GM10847 (cell line): ENCODE measurements around the gene GTF3C5.

Experiments
- POLR2A ChIP-seq: IDR thresholded peaks from 2 replicates; pipeline ENCODE4 v1.6.1; 2011; ENCODE audit not compliant: insufficient read length; ENCODE audit errors: extremely low read depth

GTF3C5 gene

DNA sequence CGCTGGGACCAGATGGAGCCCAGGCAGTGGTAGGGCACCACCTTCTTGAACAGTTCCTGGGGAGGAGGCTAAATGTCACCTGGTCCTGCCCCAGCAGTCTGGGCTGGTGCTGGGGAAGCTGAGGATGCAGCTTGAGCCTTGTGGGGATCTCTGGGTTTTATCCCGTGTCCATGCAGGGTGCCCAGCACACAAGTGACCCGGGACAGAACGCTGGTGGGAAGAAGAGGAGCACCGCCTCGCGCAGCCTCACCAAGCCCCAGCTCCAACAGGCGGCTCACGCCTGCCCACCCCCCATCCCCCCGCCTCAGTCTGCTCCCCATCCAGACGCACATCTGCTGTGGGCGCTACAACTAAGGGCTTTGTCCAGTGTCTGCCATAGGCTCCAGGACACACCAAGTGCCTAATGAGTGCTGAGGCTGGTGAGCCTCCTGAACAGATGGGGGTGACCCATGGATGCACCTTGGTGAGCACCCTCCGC, 76.5 kb downstream of the GTF3C5 start:
- no peak for TF ChIP-seq POLR2A
